Kidney (tissue), 14 donors: ENCODE data around the gene IL11. TPM values are rescaled to one million over a fixed set of nuclear protein-coding genes. Genes with fewer than 3 reads are reported as not detected.

Experiments used
- DNase-seq, 5 donors: peaks; one replicate each; pipeline ENCODE4 v3.0.0-alpha.2; 2013 to 2020
- FAIRE-seq: peaks from 2 replicates; lab custom pipeline; 2012; peaks lifted over from hg19 to GRCh38; lab: Jason Lieb, UNC
- H3K27ac ChIP-seq, 2 donors: one replicate each; pipeline ENCODE4 v1.7.0; 2013; ENCODE audit warnings: low read depth in 2 of 2, low read length in 2 of 2, inconsistent platforms in 1 of 2
- H3K27me3 ChIP-seq: one replicate; pipeline ENCODE4 v1.7.1; 2013; ENCODE audit warnings: low read length, inconsistent platforms; ENCODE audit not compliant: control insufficient read depth, insufficient read depth
- H3K36me3 ChIP-seq, 3 donors: one replicate each; pipeline versions ENCODE4 v1.7.0 to v1.7.1; 2013; ENCODE audit warnings: low read length in 3 of 3, control low read depth in 1 of 3, inconsistent platforms in 1 of 3; ENCODE audit not compliant: insufficient read depth in 3 of 3, control insufficient read depth in 2 of 3
- H3K4me1 ChIP-seq, 3 donors: one replicate each; pipeline versions ENCODE4 v1.7.0 to v1.7.1; 2013; ENCODE audit warnings: low read length in 3 of 3, inconsistent platforms in 1 of 3, low read depth in 1 of 3; ENCODE audit not compliant: control insufficient read depth in 2 of 3, insufficient read depth in 2 of 3
- H3K4me3 ChIP-seq, 3 donors: one replicate each; pipeline versions ENCODE4 v1.7.0 to v1.8.1; 2013; ENCODE audit warnings: low read length in 3 of 3, control low read depth in 1 of 3, inconsistent platforms in 1 of 3
- H3K9ac ChIP-seq, 3 donors: one replicate each; pipeline versions ENCODE4 v1.7.0 to v1.7.1; 2013; ENCODE audit warnings: low read length in 3 of 3, control low read depth in 1 of 3, inconsistent platforms in 1 of 3
- H3K9me3 ChIP-seq, 3 donors: one replicate each; pipeline versions ENCODE4 v1.7.0 to v1.7.1; 2013; ENCODE audit warnings: low read length in 3 of 3, control low read depth in 1 of 3, inconsistent platforms in 1 of 3; ENCODE audit not compliant: control insufficient read depth in 2 of 3, insufficient read depth in 1 of 3
- intact Hi-C: fragments of 100-400 bp; cut with DNase I; formaldehyde crosslinking; loops from one replicate; pipeline ENCODE4 v1.11.1; 2022
- polyA plus RNA-seq: library from polyadenylated mRNA; stranded (reverse); fragments of 350-450 nt; fragmentation: Illumina TruSeq; extraction: RNeasy Lipid Tissue Mini Kit (QIAGEN cat#74804); gene quantifications from one replicate; pipeline ENCODE4 v1.2.3, GENCODE V29; 2014; ENCODE audit warnings: low read depth, low replicate concordance; ENCODE audit not compliant: insufficient read depth
- total RNA-seq: library from RNA; stranded (reverse); fragmentation: NEBNext Ultra II Directional; extraction: Animal tissue kit (Norgen Biotek cat#: 25700); gene quantifications from one replicate; pipeline ENCODE4 v1.2.1, GENCODE V29; 2021
- TF ChIP-seq, protein P1 (sequence below): IDR thresholded peaks from 3 replicates; pipeline ENCODE4 v1.5.1; 2012; ENCODE audit warnings: mild to moderate bottlenecking, moderate library complexity, borderline replicate concordance; ENCODE audit not compliant: insufficient read depth; ENCODE audit errors: extremely low read depth
- donor health status: control.
- donor health status: control.
- donor health status: control.
- donor health status: control.
- donor health status: control.
- donor health status: DM: yes; HTN: yes; CAD: no.
- donor health status: Normal renal cell carcinoma (clear cell type).

The IL11 gene
- total and polyA plus RNA-seq, 2 donors from 2014 or later = 0.37 to 0.47 TPM

DNA sequence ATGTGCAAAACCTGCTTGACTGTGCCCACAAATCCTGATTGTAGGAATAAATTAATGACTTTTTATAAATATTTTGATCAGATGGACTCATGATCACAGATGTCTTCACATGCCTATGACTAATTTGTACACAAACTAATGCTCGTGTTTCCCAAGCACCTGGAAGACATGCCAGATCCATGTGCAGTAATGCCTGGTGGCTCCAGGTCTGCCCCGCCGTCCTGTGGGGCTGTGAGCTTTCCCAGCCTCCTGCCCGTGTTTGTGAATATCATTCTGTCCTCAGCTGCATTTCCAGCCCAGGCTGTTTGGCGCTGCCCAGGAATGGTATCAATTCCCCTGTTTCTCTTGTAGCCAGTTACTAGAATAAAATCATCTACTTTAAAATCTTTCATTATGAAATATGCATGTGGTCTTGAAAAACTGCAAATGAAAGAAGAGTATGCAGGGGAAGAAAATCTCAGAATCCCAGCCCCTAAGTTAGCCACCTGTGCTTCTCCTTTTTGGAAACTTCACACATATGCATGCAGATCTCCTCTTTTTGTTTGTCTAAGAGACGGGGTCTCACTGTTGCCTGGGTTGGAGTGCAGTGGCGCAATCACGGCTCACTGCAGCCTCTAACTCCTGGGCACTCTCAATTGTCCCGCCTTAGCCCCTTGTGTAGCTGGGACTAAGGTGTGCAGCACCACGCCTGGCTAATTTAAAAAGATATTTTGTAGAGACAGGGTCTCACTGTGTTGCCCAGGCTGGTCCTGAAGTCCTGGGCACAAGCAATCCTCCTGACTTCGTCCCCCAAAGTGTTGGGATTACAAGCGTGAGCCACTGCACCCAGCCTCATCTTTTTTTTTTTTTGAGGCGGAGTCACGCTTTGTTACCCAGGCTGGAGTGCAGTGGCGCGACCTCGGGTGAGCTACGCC, 21.7 kb upstream of the IL11 start:
- Histone ChIP-seq H3K27ac (no peak overlapping the region), H3K4me3 (no peak overlapping the region), H3K36me3 (peaks cover 2 to 26% (median 10%) of the 10 kb centered on the region in 3 donors), H3K9ac (no peak overlapping the region), H3K9me3 (no peaks in the 10 kb centered on the region), H3K4me1 (peaks cover 0 to 28% (median 15%) of the 10 kb centered on the region in 3 donors), H3K27me3 (no peaks in the 10 kb centered on the region)
- TF ChIP-seq, protein P1, sequence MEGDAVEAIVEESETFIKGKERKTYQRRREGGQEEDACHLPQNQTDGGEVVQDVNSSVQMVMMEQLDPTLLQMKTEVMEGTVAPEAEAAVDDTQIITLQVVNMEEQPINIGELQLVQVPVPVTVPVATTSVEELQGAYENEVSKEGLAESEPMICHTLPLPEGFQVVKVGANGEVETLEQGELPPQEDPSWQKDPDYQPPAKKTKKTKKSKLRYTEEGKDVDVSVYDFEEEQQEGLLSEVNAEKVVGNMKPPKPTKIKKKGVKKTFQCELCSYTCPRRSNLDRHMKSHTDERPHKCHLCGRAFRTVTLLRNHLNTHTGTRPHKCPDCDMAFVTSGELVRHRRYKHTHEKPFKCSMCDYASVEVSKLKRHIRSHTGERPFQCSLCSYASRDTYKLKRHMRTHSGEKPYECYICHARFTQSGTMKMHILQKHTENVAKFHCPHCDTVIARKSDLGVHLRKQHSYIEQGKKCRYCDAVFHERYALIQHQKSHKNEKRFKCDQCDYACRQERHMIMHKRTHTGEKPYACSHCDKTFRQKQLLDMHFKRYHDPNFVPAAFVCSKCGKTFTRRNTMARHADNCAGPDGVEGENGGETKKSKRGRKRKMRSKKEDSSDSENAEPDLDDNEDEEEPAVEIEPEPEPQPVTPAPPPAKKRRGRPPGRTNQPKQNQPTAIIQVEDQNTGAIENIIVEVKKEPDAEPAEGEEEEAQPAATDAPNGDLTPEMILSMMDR = no peak
- DNase-seq (no peak), FAIRE-seq (no peak)
- intact Hi-C loops = no loop called here

DNA sequence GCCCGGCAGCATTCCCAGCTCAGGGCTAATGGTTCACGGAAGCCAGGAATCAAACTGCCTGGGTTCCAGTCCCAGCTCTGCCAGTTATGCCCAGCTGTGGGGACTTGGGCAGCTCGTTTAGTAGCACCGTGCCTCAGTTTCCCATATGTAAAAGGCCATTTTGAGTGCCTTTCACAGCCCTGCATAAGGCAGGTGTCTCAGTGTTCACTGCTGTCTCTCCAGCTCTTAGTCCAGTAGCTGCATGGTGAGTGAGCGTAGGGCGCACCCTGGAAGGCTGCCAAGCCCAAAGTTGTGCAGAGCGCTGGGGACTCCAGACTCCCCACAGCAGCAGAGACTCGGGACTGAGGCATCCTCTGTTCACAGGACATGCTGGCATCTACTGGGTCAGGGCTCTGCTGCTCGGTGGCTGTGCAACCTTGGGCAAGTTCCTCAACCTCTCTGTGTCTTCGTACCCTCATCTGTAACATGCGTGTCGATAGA, 21.0 kb upstream of the IL11 start:
- H3K4me1 ChIP-seq = peaks cover 0 to 34% (median 21%) of the 10 kb centered on the region in 3 donors
- FAIRE-seq (no peak), DNase-seq (no peak)
- intact Hi-C loops = no loop called here
- TF ChIP-seq, protein P1 = no peak
- no peaks in the 10 kb centered on the region for H3K27me3 ChIP-seq
- no peak overlapping the region for H3K9ac ChIP-seq
- H3K36me3 ChIP-seq = peaks cover 2 to 27% (median 10%) of the 10 kb centered on the region in 3 donors
- no peak overlapping the region for H3K27ac ChIP-seq
- no peak overlapping the region for H3K4me3 ChIP-seq
- no peaks in the 10 kb centered on the region for H3K9me3 ChIP-seq

DNA sequence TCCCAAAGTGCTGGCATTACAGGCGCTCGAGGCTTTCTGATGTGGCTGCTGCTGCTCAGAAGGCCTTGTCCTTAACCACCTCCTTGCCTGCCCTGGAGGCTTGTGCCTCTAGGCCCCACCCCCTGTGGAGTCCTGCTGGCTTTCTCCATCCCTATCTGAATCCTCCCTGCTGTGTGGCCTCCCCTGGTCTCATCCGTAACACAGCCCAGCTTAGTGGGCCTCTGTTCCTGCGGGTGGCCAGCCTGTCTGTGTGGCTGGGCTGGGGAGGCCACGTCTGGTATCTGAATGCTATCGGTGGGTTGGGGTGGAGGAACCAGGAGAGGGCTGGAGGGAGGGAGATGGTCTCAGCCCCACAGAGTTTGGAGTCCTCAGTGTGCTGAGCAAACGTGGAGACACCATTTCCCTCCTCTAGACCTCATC, 20.2 kb upstream of the IL11 start:
- DNase-seq = no peak
- peaks cover 2 to 27% (median 10%) of the 10 kb centered on the region in 3 donors for H3K36me3 ChIP-seq
- peaks cover 0 to 35% (median 21%) of the 10 kb centered on the region in 3 donors for H3K4me1 ChIP-seq
- no peaks in the 10 kb centered on the region for H3K27me3 ChIP-seq
- intact Hi-C loops = no loop called here
- no peak for FAIRE-seq
- H3K9me3 ChIP-seq = no peaks in the 10 kb centered on the region
- no peak overlapping the region for H3K9ac ChIP-seq
- H3K27ac ChIP-seq = no peak overlapping the region
- TF ChIP-seq, protein P1 = no peak
- no peak overlapping the region for H3K4me3 ChIP-seq
